OCI-LY3 (cell line): ENCODE measurements around the gene WWP2.
"Not testable (repeated sequence)": the region's sequence is repeated elsewhere in the genome, so short reads cannot be mapped to it uniquely, and the experiment has no call there.

Source experiments
- H2AFZ ChIP-seq: fragments of 200-600, 300-600 bp; shearing (Covaris generic); 2 replicates; pipeline ENCODE4 v1.6.0; 2014; ENCODE audit warnings: antibody characterized with exemption, low read depth, low read length
- H3K27ac ChIP-seq: fragments of 200-600, 300-600 bp; sonication (generic); 2 replicates; pipeline ENCODE4 v1.5.1; 2014; ENCODE audit warnings: mild to moderate bottlenecking, low read length, moderate library complexity, mixed read lengths
- H3K27me3 ChIP-seq: fragments of 200-600, 300-600 bp; sonication (generic); 2 replicates; pipeline ENCODE4 v1.6.1; 2014; ENCODE audit warnings: low read depth, low read length, mixed read lengths
- H3K36me3 ChIP-seq: fragments of 200-600, 300-600 bp; sonication (generic); replicated peaks from 2 replicates; pipeline ENCODE3; 2014; ENCODE audit warnings: low read depth, low read length, mixed read lengths
- H3K4me1 ChIP-seq: fragments of 300-600, 200-600 bp; sonication (generic); 2 replicates; pipeline ENCODE4 v1.6.1; 2014; ENCODE audit warnings: low read length, mixed read lengths
- H3K4me2 ChIP-seq: fragments of 200-600, 300-600 bp; sonication (generic); 2 replicates; pipeline ENCODE4 v1.6.1; 2014; ENCODE audit warnings: low read length, mixed read lengths
- H3K4me3 ChIP-seq: fragments of 300-600, 200-600 bp; sonication (generic); 2 replicates; pipeline ENCODE4 v1.5.1; 2014; ENCODE audit warnings: antibody characterized with exemption, mild to moderate bottlenecking, low read length, moderate library complexity
- H3K79me2 ChIP-seq: fragments of 300-600, 200-600 bp; shearing (Covaris generic); 2 replicates; pipeline ENCODE4 v1.6.1; 2014; ENCODE audit warnings: mild to moderate bottlenecking, low read length, mixed read lengths
- H3K9ac ChIP-seq: fragments of 300-600, 200-600 bp; shearing (Covaris generic); 2 replicates; pipeline ENCODE4 v1.6.0; 2014; ENCODE audit warnings: mild to moderate bottlenecking, low read length, moderate library complexity
- H3K9me3 ChIP-seq: fragments of 200-600, 300-600 bp; shearing (Covaris generic); 2 replicates; pipeline ENCODE4 v1.6.1; 2014; ENCODE audit warnings: low read length, mixed read lengths; ENCODE audit not compliant: insufficient read depth
- H4K20me1 ChIP-seq: fragments of 200-600, 300-600 bp; sonication (generic); 2 replicates; pipeline ENCODE4 v1.6.1; 2016; ENCODE audit warnings: low read length, mixed read lengths; ENCODE audit not compliant: insufficient read depth
- EZH2phosphoT487 ChIP-seq: fragments of 200-600 bp; shearing (Covaris generic); IDR thresholded peaks from 2 replicates; pipeline ENCODE4 v1.6.1; 2018; ENCODE audit warnings: antibody characterized with exemption, mixed run types, low read depth
- TF ChIP-seq, protein P1 (sequence below): fragments of 200-600, 300-600 bp; sonication (generic); IDR thresholded peaks from 2 replicates; pipeline ENCODE4 v1.5.1; 2014; ENCODE audit warnings: antibody characterized with exemption, low read length, low read depth

The WWP2 gene

DNA sequence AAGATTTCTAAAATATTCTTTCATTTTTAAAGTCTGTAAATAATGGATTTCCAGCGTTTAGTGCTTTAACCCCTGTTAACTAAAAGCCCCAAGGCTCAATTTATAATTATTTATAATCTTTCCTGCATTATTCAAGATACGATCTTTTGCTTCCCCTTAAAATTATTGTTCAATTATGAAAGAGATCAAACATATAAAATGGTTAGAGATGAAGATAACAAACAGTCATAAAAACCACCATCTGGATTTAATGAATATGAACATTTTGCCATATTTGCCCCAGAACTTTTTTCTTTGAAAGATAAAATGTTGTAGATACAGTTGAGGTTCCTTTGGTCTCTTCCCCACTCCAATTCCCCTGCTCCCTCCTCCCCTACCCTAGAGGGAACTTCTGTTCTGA is 17.6 kb downstream of the WWP2 start:
- H3K4me1 ChIP-seq = no peaks in the 10 kb centered on the region
- TF ChIP-seq, protein P1, sequence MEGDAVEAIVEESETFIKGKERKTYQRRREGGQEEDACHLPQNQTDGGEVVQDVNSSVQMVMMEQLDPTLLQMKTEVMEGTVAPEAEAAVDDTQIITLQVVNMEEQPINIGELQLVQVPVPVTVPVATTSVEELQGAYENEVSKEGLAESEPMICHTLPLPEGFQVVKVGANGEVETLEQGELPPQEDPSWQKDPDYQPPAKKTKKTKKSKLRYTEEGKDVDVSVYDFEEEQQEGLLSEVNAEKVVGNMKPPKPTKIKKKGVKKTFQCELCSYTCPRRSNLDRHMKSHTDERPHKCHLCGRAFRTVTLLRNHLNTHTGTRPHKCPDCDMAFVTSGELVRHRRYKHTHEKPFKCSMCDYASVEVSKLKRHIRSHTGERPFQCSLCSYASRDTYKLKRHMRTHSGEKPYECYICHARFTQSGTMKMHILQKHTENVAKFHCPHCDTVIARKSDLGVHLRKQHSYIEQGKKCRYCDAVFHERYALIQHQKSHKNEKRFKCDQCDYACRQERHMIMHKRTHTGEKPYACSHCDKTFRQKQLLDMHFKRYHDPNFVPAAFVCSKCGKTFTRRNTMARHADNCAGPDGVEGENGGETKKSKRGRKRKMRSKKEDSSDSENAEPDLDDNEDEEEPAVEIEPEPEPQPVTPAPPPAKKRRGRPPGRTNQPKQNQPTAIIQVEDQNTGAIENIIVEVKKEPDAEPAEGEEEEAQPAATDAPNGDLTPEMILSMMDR = no peak
- no peak overlapping the region for H2AFZ ChIP-seq
- H3K36me3 ChIP-seq = peaks cover 22% of the 10 kb centered on the region
- no peak overlapping the region for H3K4me3 ChIP-seq
- H4K20me1 ChIP-seq = no peaks in the 10 kb centered on the region
- H3K9me3 ChIP-seq = peaks cover 11% of the 10 kb centered on the region; the same call in 1 of the 2 replicates
- no peak overlapping the region for H3K27ac ChIP-seq
- H3K9ac ChIP-seq = no peak overlapping the region
- peaks cover 7% of the 10 kb centered on the region; the same call in 1 of the 2 replicates for H3K79me2 ChIP-seq
- no peaks in the 10 kb centered on the region for H3K27me3 ChIP-seq
- H3K4me2 ChIP-seq = no peak overlapping the region

DNA sequence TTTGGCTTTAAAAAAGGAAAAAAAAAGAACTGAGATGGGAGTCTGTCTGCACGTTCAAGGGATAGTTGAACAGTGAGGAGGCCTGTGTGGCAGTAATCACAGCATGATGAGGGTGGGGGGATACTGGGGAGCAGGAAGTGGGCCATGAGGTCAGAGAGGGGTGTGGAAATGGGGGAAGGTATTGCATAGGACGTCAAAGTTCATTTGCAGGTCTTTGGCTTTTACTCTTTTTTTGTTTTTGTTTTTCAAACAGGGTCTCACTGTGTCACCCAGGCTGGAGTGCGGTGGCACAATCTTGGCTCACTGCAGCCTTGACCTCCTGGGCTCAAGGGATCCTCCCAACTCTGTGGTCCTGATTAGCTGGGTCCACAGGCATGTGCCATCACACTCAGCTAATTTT is 19.0 kb downstream of the WWP2 start:
- Histone ChIP-seq H3K9me3 (no peaks in the 10 kb centered on the region), H3K27me3 (no peaks in the 10 kb centered on the region), H3K79me2 (peaks cover 4% of the 10 kb centered on the region; the same call in 1 of the 2 replicates), H4K20me1 (no peaks in the 10 kb centered on the region), H2AFZ (no peak overlapping the region), H3K36me3 (peaks cover 9% of the 10 kb centered on the region), H3K9ac (no peak overlapping the region), H3K4me2 (no peak overlapping the region), H3K4me1 (no peaks in the 10 kb centered on the region), H3K4me3 (no peak overlapping the region), H3K27ac (no peak overlapping the region)
- TF ChIP-seq, protein P1 = no peak
- TF ChIP-seq EZH2phosphoT487 = no peak

DNA sequence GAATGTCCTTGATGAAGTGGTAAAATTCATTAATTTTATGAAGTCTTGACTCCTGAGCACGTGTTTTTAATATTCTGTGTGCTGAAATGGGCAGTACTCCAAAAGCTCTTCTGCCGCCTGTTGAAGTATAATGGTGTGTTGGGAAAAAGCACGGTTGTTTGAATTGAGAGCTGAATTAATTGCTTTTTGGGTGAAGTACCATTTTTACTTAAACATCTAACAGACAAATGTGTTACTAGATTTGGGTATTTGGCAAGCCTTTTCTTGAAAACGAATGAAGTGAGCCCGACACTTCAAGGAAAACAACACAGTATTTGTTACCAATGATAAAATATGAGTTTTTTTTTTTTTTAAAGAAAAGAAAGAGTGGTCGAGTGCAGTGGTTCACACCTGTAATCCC is 22.5 kb downstream of the WWP2 start:
- H3K9me3 ChIP-seq = no peaks in the 10 kb centered on the region
- H3K4me1 ChIP-seq = no peaks in the 10 kb centered on the region
- peaks cover 3% of the 10 kb centered on the region for H3K36me3 ChIP-seq
- no peaks in the 10 kb centered on the region for H3K79me2 ChIP-seq
- no peak overlapping the region for H3K9ac ChIP-seq
- TF ChIP-seq, protein P1 = no peak
- no peak for TF ChIP-seq EZH2phosphoT487
- H3K27me3 ChIP-seq = no peaks in the 10 kb centered on the region
- H3K4me3 ChIP-seq = no peak overlapping the region
- no peaks in the 10 kb centered on the region for H4K20me1 ChIP-seq
- H3K4me2 ChIP-seq = no peak overlapping the region
- H2AFZ ChIP-seq = no peak overlapping the region
- no peak overlapping the region for H3K27ac ChIP-seq

DNA sequence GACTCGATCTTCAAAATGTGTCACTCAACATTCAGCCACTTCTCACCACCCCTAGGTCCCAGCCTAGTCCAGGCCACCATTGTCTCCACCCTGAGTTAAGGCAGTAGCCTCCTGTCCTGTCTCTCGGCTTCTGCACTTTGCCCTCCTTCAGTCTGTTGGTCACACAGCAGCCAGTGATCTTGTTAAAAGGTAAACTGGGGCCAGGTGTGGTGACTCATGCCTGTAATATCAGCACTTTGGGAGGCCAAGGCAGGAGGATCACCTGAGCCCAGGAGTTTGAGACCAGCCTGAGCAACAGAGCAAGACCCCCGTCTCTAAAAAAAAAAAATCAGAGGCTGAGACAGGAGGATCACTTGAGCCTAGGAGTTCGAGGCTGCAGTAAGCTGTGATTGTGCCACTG is 25.8 kb downstream of the WWP2 start:
- TF ChIP-seq, protein P1 = no peak
- no peak for TF ChIP-seq EZH2phosphoT487
- no peak overlapping the region for H3K27ac ChIP-seq

DNA sequence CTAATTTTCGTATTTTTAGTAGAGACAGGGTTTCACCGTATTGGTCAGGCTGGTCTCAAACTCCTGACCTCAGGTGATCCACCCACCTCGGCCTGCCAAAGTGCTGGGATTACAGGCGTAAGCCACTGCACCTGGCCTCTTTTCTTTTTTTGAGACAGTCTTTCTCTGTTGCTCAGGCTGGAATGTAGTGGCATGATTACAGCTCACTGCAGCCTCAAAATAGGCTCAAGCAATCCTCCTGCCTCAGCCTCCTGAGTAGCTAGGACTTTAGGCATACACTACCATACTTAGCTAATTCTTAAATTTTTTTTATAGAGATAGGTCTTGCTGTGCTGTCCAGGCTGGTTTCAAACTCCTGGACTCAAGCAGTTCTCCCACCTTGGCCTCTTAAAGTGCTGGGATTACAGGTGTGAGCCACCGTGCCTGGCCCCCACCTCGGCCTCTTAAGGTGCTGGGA is 29.3 kb downstream of the WWP2 start:
- not testable (repeated sequence) for H3K27ac ChIP-seq, H3K4me2 ChIP-seq, H4K20me1 ChIP-seq, H3K79me2 ChIP-seq, H3K9ac ChIP-seq, H3K36me3 ChIP-seq, H2AFZ ChIP-seq, H3K27me3 ChIP-seq, H3K4me3 ChIP-seq, H3K9me3 ChIP-seq, H3K4me1 ChIP-seq

More for the DNA sequence above, 25.8 kb downstream of the WWP2 start:
- Histone ChIP-seq H3K4me1 (no peaks in the 10 kb centered on the region), H3K9me3 (no peaks in the 10 kb centered on the region), H4K20me1 (no peaks in the 10 kb centered on the region), H3K27me3 (no peaks in the 10 kb centered on the region), H3K36me3 (peaks cover 3% of the 10 kb centered on the region), H3K4me3 (no peak overlapping the region), H3K9ac (no peak overlapping the region), H3K4me2 (no peak overlapping the region), H3K79me2 (no peaks in the 10 kb centered on the region), H2AFZ (no peak overlapping the region)
